Measurements from ENCODE around the gene PDZRN3. TPM values are rescaled to one million over a fixed set of nuclear protein-coding genes. Genes with fewer than 3 reads are reported as not detected.

The PDZRN3 gene
- total RNA-seq, 1 experiment from 2014 or later: 0.17 TPM

DNA sequence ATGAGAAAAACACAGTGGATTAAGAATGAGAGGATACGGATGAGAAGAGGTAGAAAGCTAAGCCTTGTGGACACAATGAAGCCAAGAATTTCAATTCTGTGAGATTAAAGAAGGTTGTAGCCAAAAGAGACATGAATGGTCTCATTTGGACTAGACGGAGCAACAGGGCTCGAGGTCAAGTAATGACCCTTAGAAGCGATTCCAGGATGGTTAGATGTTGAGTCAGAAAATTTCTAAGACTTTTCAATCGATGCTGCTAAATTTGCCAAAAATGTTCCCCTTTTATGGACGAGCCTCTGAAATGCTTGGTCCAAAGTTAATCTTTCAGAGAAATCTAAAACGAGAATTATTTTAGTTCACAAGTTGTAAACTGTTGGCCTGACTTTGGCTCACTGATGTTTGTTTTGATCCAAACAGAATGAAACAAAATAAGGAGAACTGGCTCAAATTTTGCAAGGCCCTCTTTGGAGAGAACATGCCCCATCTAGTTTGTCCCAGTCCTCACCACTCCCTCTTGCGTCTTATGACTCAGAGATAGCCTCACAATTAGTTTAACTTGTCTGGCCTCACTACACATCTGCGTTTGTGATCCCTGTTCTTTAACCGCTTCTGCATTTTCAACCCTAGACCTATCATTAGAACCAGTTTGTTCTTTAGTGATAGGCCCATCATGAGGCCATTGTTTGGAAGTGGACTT lies 235.5 kb downstream of the PDZRN3 start (continued):
- TF ChIP-seq POLR2AphosphoS5 (IDR thresholded peaks at IDR 0.05; ENCODE audit: low read depth, low read length): no peak
- TF ChIP-seq ELF1 (IDR thresholded peaks at IDR 0.05; ENCODE audit: borderline replicate concordance, low read depth): no peak
- no peak for TF ChIP-seq EZH2phosphoT487 (IDR thresholded peaks at IDR 0.05; ENCODE audit: borderline replicate concordance)
- TF ChIP-seq, protein P1, sequence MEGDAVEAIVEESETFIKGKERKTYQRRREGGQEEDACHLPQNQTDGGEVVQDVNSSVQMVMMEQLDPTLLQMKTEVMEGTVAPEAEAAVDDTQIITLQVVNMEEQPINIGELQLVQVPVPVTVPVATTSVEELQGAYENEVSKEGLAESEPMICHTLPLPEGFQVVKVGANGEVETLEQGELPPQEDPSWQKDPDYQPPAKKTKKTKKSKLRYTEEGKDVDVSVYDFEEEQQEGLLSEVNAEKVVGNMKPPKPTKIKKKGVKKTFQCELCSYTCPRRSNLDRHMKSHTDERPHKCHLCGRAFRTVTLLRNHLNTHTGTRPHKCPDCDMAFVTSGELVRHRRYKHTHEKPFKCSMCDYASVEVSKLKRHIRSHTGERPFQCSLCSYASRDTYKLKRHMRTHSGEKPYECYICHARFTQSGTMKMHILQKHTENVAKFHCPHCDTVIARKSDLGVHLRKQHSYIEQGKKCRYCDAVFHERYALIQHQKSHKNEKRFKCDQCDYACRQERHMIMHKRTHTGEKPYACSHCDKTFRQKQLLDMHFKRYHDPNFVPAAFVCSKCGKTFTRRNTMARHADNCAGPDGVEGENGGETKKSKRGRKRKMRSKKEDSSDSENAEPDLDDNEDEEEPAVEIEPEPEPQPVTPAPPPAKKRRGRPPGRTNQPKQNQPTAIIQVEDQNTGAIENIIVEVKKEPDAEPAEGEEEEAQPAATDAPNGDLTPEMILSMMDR (IDR thresholded peaks at IDR 0.05 in 2 of 3, conservative IDR thresholded peaks at IDR 0.05 in 1 of 3; ENCODE audit: borderline replicate concordance in 1 of 3, insufficient read depth in 1 of 3, low read depth in 2 of 3, low read length in 2 of 3): no peak
- TF ChIP-seq ZFX (IDR thresholded peaks at IDR 0.05): no peak

DNA sequence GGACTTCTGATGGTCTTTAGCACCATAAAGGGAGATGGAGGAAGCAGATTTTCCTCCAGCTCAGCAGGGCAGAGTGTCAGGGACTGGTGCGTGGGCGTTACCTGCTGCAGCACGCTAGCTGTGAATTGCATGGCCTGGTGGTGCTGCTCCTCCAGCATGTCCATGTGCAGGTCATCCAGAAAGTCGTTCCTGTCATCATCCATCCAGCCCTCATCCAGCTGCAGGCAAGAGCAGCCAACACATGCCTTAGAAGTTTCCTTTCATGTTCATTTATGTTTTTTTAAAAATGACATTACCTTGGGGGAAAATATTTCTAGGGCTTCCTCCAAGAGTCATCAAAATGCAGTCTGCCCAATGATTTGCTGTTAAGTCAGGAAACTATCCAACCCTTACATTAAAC lies 239.2 kb downstream of the PDZRN3 start:
- Histone ChIP-seq H3K4me1 (ENCODE audit: control insufficient read depth in 1 of 2, insufficient read depth in 2 of 2, low read length in 2 of 2) (no peaks in the 10 kb centered on the region), H4K20me1 (ENCODE audit: insufficient read depth) (no peaks in the 10 kb centered on the region), H3K27ac (ENCODE audit: low read depth, low read length) (no peak overlapping the region), H3K27me3 (ENCODE audit: insufficient read depth, low read length) (0 out of 2 replicates have a peak, but pooled peaks cover 13% of the 10 kb centered on the region), H3K79me2 (ENCODE audit: insufficient read depth, low read length) (no peaks in the 10 kb centered on the region), H3K4me2 (ENCODE audit: low read length) (no peak overlapping the region), H2AFZ (ENCODE audit: low read depth, low read length, poor library complexity, severe bottlenecking) (no peak overlapping the region), H3K9me3 (ENCODE audit: control insufficient read depth in 1 of 2, insufficient read depth in 1 of 2, low read depth in 1 of 2, low read length in 2 of 2) (no peaks in the 10 kb centered on the region), H3K4me3 (replicated peaks in 1 of 2; ENCODE audit: low read depth in 1 of 2, low read length in 2 of 2) (no peak overlapping the region), H3K36me3 (ENCODE audit: control insufficient read depth in 1 of 2, insufficient read depth in 2 of 2, low read length in 2 of 2) (no peaks in the 10 kb centered on the region), H3K9ac (ENCODE audit: low read length) (no peak overlapping the region), H3K9me2 (ENCODE audit: insufficient read depth) (no peaks in the 10 kb centered on the region)
- ChIA-PET CTCF (no interaction called here), RAD21 (ENCODE audit: low non-redundant PET in 1 of 2, low total read pairs in 2 of 2, uncharacterized antibody in 2 of 2, unreplicated experiment in 2 of 2) (no interaction called here), POLR2A (no interaction called here)
- no peak for ATAC-seq
- DNase-seq (ENCODE audit: low read depth, low spot score): no peak
- TF ChIP-seq POLR2A (IDR thresholded peaks at IDR 0.05; ENCODE audit: borderline replicate concordance, extremely low read depth, insufficient read depth, insufficient read length): no peak
- TF ChIP-seq, protein P2, sequence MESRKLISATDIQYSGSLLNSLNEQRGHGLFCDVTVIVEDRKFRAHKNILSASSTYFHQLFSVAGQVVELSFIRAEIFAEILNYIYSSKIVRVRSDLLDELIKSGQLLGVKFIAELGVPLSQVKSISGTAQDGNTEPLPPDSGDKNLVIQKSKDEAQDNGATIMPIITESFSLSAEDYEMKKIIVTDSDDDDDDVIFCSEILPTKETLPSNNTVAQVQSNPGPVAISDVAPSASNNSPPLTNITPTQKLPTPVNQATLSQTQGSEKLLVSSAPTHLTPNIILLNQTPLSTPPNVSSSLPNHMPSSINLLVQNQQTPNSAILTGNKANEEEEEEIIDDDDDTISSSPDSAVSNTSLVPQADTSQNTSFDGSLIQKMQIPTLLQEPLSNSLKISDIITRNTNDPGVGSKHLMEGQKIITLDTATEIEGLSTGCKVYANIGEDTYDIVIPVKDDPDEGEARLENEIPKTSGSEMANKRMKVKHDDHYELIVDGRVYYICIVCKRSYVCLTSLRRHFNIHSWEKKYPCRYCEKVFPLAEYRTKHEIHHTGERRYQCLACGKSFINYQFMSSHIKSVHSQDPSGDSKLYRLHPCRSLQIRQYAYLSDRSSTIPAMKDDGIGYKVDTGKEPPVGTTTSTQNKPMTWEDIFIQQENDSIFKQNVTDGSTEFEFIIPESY (IDR thresholded peaks at IDR 0.05; ENCODE audit: extremely low read depth, insufficient replicate concordance, low read length): no peak
- no peak for TF ChIP-seq CEBPB (IDR thresholded peaks at IDR 0.05; ENCODE audit: low read depth)
- TF ChIP-seq ZNF274 (IDR thresholded peaks at IDR 0.05; ENCODE audit: low read depth, low read length): no peak
- TF ChIP-seq CBX3 (IDR thresholded peaks at IDR 0.05; ENCODE audit: low read depth): no peak
- no peak for TF ChIP-seq ZFX (IDR thresholded peaks at IDR 0.05)
- TF ChIP-seq, protein P3, sequence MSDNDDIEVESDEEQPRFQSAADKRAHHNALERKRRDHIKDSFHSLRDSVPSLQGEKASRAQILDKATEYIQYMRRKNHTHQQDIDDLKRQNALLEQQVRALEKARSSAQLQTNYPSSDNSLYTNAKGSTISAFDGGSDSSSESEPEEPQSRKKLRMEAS (IDR thresholded peaks at IDR 0.05): no peak
- TF ChIP-seq RAD21 (IDR thresholded peaks at IDR 0.05; ENCODE audit: low read depth): no peak
- TF ChIP-seq, protein P4, sequence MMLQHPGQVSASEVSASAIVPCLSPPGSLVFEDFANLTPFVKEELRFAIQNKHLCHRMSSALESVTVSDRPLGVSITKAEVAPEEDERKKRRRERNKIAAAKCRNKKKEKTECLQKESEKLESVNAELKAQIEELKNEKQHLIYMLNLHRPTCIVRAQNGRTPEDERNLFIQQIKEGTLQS (IDR thresholded peaks at IDR 0.05): no peak
- no peak for TF ChIP-seq SRF (IDR thresholded peaks at IDR 0.05; ENCODE audit: low read depth)
- no peak for TF ChIP-seq SP1 (IDR thresholded peaks at IDR 0.05; ENCODE audit: low read depth)
- TF ChIP-seq EZH2 (IDR thresholded peaks at IDR 0.05): no peak
- TF ChIP-seq FOSL1 (IDR thresholded peaks at IDR 0.05; ENCODE audit: low read depth): no peak
- no TSS peak for BruUV-seq (replicated peaks)
- intact Hi-C loops (cut with micrococcal nuclease): no loop called here

Measured in HCT116 (cell line).